ENCODE data around the gene DPP6.

The DPP6 gene

GRCh38 chr7:154559454-154559853, 507.3 kb downstream of the DPP6 start:
- DNase-seq: no peak

GRCh38 chr7:154564676-154565075, 512.5 kb downstream of the DPP6 start:
- DNase-seq: no peak

DNA sequence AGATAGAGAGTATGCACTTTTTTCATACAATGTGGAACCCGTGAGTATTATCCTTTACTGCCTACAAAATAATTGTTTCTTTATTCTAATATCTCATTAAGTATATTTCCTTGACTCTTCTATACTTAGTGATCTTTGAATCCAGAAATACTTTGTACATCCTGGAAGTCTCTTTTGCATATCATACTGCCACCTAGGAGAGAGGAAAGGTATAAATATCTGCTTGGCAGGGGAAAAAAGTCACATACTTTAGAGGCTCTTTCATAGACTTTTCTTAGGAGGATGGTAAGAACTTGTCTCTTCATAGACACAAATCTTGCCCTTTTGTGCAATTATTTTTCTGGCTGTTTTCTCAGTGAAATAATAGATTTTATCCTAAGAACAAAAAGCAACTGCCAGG, 514.7 kb downstream of the DPP6 start:
- no peak for DNase-seq

- DNase-seq: no peak
These were observed 516.1 kb downstream of the DPP6 start for GRCh38 chr7:154568346-154568745.

DNA sequence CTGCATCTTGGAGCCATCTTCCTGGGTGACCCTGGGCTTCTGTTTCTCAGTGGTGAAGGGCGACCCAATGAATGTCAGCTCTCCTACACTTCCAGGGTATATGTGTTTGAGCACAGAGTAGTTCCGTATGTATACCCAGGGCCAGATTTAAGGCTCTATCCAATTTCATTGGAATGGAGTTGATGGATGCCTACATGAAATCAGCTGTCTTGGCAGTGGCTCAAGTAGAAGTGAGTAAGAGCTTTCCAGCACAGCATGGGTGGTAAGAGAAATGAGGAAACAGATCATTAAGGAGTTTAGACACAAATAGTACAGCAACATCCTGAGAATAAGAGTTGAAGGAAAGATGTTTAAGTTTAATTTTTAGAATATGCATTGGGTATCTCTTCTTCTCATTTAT, 517.7 kb downstream of the DPP6 start:
- DNase-seq: no peak

- no peak for DNase-seq
These were observed 519.6 kb downstream of the DPP6 start for GRCh38 chr7:154571772-154572171.

DNA sequence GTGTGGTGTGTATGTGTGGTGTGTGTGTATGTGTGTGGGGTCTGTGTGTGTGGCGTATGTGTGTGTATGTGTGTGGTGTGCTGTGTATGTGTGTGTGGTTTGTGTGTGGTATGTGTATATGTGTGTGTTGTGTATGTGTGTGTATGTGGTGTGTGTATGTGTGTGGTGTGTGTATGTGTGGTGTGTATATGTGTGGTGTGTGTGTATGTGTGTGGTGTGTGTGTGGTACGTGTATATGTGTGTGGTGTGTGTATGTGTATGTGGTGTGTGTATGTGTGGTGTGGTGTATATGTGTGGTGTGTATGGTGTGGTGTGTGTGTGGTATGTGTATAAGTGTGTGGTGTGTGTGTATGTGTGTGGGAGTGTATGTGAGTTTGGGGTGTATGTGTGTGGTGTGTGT, 522.0 kb downstream of the DPP6 start:
- DNase-seq: no peak

DNA sequence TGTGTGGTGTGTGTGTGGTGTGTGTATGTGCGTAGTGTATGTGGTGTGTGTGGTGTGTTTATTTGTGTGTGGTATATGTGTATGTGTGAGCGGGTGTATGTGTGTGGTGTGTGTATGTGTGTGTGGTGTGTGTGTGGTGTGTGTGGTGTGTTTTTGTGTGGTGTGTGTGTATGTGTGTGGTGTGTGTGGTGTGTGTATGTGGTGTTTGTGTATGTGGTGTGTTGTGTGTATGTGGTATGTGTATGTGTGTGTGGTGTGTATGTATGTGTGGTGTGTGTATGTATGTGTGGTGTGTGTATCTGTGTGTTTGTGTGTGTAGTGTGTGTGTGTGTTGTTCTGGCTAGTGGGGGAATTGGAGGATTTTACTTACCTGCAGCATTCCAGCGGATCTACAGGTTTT, 523.3 kb downstream of the DPP6 start:
- no peak for DNase-seq

DNA sequence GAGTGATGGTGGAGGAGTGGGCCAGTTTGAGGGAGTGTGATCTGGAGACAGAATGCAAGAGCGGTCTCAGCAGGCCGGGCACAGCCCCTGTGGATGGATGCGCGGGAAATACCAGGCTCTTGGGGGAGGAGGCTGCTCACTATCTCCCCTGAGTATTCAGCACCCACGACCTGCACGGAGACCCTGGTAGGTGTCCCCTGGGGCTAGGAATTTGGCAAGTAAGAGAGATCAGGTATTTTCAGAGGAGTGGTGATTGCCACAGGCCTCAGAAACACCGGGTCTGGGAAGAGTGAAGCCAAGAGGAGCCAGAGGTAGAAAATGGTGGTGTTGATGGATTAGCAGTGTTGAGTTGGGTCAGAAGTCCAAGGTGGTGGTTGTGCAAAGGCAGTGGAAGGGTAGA, 524.4 kb downstream of the DPP6 start:
- DNase-seq: no peak

DNA sequence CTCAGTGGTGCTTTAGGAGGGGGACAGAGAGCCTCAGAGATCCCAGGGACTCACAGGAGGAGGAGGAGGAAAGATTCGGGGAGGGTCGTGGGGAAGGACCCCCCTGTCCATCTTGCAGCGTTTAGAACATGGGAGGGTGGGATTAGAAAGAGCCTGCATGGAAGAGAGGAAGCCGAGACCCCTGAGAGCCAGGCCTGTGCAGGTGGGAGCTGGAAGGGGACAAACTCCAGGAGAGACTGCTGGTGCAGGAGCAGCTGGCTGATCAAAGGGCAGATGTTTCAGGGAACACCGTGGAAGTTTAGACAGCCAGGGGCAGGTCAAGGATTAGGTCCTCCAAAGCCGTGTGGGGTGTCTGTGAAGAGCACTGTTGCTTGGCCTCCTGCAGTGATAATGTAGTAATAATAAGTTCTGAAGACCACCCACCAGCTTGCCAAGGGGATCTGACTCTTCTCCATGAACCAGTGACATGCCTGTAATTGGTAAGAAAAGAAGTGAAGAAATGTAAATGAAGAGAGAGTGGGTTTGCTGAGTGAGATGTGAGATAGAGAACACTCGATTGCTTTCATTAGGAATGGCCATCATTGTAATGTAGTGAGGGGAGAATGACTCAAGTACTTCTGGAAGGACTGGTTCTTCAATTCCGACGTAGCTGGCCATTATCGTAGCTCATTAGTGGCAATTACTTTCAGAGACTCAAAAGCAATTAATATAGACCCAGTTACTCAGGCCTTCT, 525.1 kb downstream of the DPP6 start:
- no peak for DNase-seq

DNA sequence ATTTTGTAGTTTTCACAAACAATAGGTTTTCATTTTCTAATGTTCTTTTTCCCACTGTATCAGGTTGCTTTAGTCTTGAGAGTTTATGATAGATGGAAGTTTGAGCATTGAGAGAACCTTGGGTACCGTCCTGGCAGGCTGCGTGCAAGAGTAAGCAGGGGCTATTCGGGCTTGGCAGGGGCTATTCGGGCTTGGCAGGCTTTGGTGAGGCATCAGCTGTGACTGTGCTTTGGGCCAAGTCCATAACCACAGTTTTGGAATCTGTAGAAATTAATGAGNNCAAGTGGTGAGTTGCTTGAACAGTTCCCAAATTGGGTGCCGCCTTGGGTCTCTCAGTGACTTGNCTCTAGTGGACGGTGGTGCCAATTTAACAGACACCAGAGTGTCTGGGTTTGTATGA, 526.1 kb downstream of the DPP6 start:
- DNase-seq: no peak

DNA sequence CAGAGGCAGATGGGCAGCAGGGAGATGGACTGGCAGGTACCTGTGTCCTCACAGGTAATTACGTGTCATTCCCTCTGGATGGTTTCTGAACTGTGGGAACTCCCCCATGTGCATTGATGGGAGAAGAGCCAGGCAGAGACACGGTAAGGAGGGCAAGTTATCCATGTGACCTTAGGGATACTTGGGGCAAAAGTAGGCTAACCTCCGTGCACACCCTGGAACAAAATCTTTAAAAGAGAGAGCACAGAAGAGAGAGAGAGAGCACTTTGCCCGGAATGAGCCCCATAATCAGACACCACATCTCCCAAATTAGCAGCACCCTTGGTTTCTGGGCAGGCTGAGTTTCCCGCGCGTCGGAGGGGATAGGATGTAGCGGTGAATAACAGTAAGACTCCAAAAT, 527.5 kb downstream of the DPP6 start:
- no peak for DNase-seq

GRCh38 chr7:154581251-154581890, 529.2 kb downstream of the DPP6 start:
- DNase-seq: no peak

DNA sequence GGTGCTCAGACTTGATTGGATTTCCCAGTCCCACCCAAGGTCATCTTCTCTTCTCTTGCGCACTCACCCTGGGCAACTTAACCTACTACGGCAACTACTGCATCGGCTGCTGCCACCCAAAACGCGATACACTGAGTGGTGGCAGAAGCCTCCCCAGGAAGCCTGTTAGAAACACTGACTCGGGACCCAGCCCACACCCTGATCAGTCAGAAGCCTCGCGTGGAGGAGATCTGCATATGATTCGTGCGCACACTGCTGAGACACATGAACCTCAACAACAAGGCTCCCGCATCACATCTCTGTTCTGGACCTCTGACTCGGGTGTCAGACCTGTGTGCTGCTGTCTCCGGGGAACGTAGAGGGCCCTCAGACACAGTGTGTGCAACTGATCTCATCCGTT, 531.3 kb downstream of the DPP6 start:
- DNase-seq: no peak

GRCh38 chr7:154584352-154585252, 532.4 kb downstream of the DPP6 start:
- no peak for DNase-seq

DNA sequence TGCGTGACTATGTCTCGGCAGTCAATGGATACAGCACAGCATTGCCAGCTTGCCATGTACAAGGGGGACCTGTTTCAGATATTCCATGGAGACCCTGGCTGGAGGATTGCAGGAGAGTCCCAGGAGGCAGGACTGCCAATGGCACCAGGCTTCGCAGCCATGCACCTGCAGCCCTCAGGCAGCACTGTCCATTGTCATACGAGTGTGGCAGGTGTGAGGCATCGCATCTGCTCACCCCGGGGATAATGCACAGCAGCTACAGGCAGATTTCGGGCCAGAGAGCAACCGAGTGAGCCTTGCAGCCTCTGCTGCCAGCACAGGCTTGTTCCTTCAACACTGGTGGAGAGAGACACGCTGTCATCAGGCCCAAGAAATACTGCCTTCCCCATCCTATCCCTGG, 535.6 kb downstream of the DPP6 start:
- DNase-seq: no peak

- no peak for DNase-seq
These were observed 539.3 kb downstream of the DPP6 start for GRCh38 chr7:154591544-154591943.

DNA sequence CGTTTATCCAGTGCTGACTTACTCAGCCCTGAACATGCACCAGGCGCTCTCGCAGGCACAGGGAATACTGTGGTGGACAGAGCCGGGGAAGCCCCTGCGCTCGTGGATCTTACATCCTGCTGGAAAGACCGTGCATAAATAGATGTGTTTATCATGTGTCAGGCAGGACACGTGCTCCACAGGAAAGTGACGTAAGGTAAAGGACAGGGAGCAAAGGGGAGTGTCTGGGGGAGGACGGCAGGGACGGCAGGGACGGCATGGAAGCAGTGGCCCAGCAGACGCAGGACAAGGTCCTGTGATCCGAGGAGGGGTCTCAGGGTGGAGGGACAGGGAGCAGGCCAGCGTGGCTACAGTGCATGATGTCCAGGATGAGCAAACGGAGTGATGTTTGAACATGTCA, 540.2 kb downstream of the DPP6 start:
- DNase-seq: no peak

GRCh38 chr7:154598396-154598795, 546.2 kb downstream of the DPP6 start:
- no peak for DNase-seq

DNA sequence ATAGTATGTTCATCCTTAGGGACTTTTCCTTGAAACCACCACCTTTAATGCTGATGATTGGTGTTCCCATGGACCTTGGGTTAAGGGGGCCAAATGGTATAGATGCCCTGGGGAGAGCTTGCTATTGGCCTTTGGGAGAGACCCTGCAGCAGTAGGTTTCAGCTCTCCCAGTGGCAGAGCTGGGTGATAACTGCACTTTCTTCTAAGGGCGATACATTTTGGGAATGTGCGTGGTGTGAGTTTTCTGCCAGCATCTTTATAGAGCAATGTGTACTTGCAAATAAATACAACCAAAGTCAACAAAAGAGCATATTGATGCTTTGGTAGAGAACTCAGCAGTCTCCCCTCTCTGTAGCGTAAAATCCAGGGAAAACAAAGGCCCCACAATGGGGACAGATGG, 546.7 kb downstream of the DPP6 start:
- no peak for DNase-seq

GRCh38 chr7:154610903-154611302, 558.7 kb downstream of the DPP6 start:
- no peak for DNase-seq

DNA sequence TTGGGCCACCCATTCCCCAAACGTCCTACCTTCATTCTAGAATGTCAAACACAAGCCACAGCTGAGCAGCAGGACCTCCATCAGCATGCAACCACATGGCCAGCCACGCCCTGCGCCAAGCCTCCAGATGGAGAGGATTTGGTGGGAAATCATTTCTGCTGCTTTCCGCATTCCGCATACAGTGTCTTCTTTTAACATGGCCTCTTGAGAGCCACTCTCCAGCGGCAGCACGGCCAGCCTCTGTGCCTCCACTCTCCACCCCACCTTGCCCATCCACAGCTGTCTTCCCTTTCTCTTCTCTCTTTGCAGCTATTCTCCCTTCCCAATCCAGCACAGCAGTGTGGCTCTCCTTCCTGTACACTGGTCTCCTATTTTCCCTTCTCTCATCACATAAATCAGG, 561.6 kb downstream of the DPP6 start:
- DNase-seq: no peak

- DNase-seq: no peak
These were observed 568.0 kb downstream of the DPP6 start for GRCh38 chr7:154620141-154620755.

All from inflammatory macrophage (primary cell).